Stromal cell of bone marrow (primary cell): ENCODE measurements around the gene ADAMTS13.
"Not testable (repeated sequence)": the region's sequence is repeated elsewhere in the genome, so short reads cannot be mapped to it uniquely, and the experiment has no call there.

Experiments used
- DNase-seq: peaks from one replicate; pipeline ENCODE4 v3.0.0-alpha.2; 2012; ENCODE audit warnings: low read depth

The ADAMTS13 gene

GRCh38 chr9:133421615-133422542 is at the start of gene ADAMTS13:
Gene ADAMTS13 (plus strand): TSS chr9:133422367. CDS start chr9:133422444, 77 bp downstream.
- no peak for DNase-seq

GRCh38 chr9:133374612-133375115 is 47.5 kb upstream of the ADAMTS13 start:
- DNase-seq: peak; percentile 45

DNA sequence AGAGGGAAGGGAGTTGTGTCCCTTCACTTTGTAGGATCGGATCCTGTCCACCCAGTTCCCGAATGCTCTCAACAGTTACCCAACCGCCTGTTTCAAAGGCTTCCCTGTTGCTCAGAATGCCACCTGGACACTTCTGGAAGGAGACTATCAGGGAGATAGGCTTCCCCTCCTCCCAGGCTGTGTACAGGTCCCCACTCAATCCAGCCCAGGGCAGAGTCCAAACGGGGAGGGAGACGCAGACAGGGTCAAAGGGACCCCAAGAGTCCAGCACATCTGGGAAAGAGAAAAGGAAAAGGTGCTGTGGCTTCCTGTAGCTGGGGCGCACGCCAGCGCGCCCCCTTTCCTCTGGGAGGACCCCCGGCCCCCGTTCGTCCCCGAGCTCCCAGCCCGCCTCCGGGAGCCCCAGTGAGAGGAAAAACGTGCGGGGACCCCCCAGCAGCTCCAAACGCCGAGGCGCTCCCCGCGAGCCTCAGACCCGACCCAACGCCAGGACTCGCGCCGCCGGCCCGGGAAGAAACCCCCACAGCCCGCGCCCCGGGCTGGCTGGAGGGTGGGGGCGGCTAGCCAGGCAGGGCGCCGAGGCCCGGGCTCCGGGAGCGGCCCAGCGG is 46.9 kb upstream of the ADAMTS13 start:
- DNase-seq: no peak

DNA sequence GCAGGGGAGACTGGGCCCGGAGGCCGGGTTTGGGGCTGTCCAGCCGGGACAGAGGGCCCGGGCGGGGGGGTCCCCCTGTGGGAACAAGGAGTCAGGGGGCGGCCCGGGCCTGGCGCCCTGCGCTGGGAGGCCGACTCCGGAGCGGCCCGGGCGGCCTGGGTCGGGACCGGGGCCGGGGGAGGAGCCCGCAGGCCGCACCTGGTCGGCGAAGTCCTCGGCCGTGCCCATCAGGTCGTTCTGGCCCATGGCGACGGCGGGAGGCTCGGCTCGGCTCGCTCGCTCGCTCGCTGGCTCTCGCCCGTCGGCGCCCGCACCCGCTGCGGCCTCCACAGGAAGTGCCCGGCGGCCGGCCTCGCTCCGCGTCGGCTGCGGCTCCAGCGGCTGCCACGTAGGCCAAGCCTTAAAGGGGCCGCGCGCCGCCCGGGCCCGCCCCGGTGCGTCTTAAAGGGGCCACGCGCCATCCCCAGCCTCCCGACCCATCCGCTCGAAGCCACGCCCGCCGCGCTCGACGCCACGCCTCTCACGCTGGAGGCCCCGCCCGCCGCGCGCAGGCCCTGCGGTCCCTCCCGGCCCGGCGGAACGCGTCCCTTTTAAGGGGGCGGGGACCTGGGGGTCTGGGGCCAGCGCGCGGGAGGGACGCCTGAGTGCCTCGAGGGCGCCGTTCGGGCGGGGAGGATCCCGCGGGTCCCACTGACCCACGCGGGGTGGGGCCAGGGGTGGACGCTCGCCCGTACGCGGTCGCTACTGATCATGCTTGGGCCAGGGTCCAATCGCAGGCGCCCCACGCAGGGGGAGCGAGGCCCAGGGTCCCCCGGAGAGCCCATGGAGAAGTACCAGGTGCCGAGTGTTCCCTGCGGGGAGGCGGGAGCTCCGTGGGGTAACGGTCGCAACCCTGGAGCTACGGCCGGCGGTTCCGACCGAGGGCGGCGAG is 46.2 kb upstream of the ADAMTS13 start, which contains the start of the genes STKLD1 and SURF4:
STKLD1 (plus strand) TSS at position 643 of the 931 bp plus-strand sequence; CDS start at position 751, 108 bp downstream.
SURF4 (minus strand) TSS at position 337 of the 931 bp plus-strand sequence; CDS start at position 246, 91 bp downstream.
- DNase-seq: peak; percentile 94

DNA sequence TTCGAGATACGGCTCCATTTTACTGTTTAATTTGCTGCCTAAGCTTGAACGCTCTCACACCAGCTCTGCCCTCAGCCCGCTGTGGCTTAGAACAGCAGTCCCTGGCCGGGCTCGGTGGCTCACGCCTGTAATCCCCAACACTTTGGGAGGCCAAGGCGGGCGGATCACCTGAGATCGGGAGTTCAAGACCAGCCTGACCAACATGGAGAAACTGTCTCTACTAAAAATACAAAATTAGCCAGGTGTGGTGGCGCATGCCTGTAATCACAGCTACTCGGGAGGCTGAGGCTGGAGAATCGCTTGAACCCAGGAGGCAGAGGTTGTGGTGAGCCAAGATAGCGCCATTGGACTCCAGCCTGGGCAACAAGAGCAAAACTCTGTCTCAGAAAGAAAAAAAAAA is 44.9 kb upstream of the ADAMTS13 start:
- not testable (repeated sequence) for DNase-seq

DNA sequence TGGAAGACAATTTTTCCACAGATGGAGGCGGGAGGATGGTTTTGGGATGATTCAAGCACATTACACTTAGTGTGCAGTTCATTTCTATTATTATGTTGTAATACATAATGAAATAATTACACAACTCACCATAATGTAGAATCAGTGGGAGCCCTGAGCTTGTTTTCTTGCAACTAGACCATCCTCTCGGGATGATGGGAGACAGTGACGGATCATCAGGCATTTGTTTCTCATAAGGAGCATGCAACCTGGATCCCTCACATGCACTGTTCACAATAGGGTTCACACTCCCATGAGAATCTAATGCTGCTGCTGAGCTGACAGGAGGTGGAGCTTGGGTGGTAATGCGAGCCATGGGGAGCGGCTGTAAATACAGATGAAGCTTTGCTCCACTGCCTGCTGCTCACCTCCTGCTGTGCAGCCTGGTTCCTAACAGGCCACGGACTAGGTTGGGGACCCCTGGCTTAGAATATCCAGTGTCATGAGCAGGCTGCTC is 44.4 kb upstream of the ADAMTS13 start:
- peak; percentile 43 for DNase-seq

- DNase-seq: no peak
Observed at GRCh38 chr9:133378408-133378962, 43.7 kb upstream of the ADAMTS13 start.

DNA sequence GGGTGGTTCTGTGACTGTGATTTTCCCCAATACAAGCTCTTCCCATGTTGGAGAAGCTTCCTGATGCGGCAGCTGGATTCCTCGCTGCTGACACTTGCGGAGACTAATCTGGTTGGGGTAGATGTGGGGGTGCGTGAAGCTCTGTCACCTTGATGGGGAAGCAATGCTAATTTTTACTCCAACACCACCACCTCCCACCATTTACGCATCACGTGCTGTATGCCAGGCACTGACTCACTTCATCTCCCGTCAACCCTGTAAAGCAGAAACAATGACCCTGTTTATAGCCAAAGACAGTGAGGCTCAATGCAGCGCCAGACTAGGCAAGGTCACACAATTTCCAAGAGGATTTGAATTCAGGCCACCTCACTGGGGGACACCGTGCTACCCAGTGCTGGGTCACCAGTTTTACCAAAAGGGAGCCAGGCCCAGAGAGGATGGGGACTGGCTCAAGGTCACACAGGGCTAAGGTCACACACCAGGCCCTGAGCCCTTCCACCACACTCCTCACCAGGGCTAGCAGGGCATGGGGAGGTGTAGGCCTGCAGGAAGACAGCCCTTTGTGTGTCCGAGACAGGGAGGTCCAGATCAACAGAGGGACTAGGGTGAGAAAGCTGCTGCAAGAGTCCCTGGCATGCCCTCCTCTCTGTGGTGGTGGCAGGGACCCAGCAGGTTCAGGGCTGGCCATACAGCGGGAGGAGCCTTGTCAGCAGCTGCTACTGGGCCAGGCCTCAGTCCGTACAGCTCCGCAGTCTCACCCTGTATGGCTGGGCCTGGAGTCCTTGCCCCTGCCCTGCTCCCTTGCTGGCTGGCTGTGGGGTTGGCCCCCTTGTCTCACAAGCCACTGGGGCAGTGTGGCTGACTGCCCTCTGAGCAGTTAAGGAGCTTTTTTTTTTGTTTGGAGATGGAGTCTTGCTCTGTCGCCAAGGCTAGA is 42.7 kb upstream of the ADAMTS13 start:
- DNase-seq: no peak

GRCh38 chr9:133380734-133381133 is 41.4 kb upstream of the ADAMTS13 start:
- DNase-seq: no peak

- no peak for DNase-seq
Observed at GRCh38 chr9:133382507-133383141, 39.5 kb upstream of the ADAMTS13 start.

DNA sequence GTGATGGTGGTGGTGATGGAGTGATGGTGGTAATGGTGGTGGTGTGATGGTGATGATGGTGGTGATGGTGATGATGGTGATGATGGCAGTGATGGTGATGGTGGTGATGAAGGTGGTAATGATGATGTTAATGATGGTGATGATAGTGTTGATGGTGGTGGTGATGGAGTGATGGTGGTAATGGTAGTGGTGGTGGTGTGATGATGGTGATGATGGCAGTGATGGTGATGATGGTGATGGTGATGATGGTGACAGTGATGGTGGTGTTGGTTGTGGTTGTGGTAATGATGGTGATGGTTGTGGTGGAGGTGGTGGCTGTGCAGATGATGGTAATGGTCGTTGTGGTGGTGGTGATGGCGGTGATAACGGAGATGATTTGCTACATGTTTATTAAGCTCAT is 38.7 kb upstream of the ADAMTS13 start:
- no peak for DNase-seq

- DNase-seq: no peak
Observed at GRCh38 chr9:133384736-133385321, 37.3 kb upstream of the ADAMTS13 start.

DNA sequence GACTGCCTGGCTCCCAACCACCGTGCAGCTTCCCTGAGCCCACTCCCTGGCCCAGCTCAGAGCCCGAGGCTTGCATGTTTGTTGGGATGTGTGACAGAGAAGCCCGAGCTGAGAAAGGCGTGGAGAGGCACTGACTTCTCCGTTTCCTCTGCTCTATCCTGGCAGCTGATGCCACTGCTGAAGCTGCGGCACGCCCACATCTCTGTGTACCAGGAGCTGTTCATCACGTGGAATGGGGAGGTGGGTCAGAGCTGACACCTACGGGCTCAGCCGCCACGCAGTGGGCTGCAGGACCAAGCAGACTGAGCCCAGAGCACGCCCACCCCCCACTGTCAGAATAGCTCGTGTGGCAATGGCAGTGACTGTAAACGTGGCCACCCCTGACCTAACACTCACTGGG is 36.7 kb upstream of the ADAMTS13 start:
- no peak for DNase-seq

DNA sequence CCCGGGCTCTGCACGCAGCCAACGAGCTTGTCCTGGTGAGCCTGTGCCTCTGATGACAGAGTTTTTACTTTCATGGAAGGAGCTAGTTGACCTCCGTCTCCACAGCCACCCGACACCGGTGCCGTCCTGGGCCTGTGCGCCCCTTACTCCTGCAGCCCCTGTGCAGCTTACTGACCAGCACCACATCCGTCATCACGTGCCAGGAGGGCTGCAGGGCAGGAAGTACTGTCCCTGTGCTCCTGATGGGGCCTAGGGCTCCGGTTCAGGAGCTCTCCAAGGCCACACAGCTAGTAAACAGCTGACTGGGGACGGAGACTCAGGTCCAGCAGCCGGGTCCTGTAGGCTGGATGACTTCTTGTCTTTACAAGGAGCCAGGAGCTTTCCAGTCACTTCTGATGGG is 35.8 kb upstream of the ADAMTS13 start:
- no peak for DNase-seq

DNA sequence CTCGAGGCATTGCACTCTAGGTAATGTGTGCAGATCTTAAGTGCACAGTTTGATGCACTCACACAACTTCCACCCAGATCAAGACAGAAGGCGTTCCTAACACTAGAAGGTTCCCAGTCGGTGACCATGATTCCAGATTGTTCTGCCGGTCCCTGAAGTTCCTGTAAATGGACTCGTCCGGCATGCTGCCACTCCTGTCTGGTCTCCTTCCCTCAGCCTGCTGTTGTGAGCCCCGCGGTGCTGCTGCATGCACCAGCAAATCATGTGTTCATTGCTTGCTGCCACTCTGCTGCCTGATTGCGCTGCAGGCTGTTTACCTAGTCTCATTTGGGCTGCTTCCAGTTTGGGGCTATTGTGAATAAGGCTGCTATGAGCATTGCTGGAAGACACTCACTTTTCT is 34.5 kb upstream of the ADAMTS13 start:
- no peak for DNase-seq

- no peak for DNase-seq
Observed at GRCh38 chr9:133389025-133389557, 33.1 kb upstream of the ADAMTS13 start.

- DNase-seq: no peak
Observed at GRCh38 chr9:133389562-133389961, 32.6 kb upstream of the ADAMTS13 start.

DNA sequence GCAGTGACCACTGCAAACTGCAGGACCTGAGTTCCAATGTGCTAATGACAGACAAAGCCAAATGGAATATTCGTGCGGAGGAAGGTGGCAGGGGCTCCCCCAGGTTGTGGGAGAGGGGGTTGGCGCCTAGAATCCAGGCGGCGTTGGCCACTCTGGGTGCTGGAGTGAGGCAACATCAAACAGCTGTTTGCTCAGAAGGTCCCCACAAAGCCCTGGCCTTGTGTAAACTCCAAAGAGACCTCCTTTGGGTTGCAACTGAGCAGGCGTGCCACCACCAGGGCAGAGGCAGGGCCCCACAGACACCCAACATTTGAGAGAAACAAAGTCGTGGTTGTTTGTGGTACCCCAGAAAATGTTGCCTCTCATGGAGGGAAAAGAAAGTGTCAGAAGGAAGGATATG is 31.5 kb upstream of the ADAMTS13 start:
- no peak for DNase-seq

DNA sequence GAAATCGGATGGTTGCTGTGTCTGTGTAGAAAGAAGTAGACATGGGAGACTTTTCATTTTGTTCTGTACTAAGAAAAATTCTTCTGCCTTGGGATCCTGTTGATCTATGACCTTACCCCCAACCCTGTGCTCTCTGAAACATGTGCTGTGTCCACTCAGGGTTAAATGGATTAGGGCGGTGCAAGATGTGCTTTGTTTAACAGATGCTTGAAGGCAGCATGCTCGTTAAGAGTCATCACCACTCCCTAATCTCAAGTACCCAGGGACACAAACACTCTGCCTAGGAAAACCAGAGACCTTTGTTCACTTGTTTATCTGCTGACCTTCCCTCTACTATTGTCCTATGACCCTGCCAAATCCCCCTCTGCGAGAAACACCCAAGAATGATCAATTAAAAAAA is 30.7 kb upstream of the ADAMTS13 start:
- DNase-seq: not testable (repeated sequence)
